WTC11 (cell line): ENCODE results near the gene NTRK1. TPM values are rescaled to one million over a fixed set of nuclear protein-coding genes. Genes with fewer than 3 reads are reported as not detected.

Experiments used
- ATAC-seq: fragments of 200-7000 bp; cut with Tn5 transposase; 2 replicates; pipeline ENCODE4 v1.10.0; 2021; ENCODE audit warnings: mild to moderate bottlenecking, moderate library complexity
- CTCF ChIA-PET: fragments of 300-600 bp; sonication (Branson Sonifier 250); formaldehyde crosslinking; loops from one replicate; lab custom pipeline; 2021; ENCODE audit warnings: antibody characterized with exemption; lab: Charles Lee
- POLR2A ChIA-PET: fragments of 350-600 bp; sonication (Branson Sonifier 250); formaldehyde crosslinking; loops from one replicate; lab custom pipeline; 2021; ENCODE audit warnings: antibody characterized with exemption; lab: Charles Lee
- DNase-seq: peaks from one replicate; pipeline ENCODE4 v3.0.0; 2021; ENCODE audit warnings: low spot score
- H3K27ac Mint-ChIP-seq: 2 replicates; pipeline ENCODE4 v1.8.0; 2021; ENCODE audit warnings: mixed read lengths
- H3K27me3 Mint-ChIP-seq: 2 replicates; pipeline ENCODE4 v1.8.0; 2021; ENCODE audit warnings: low read depth, mild to moderate bottlenecking, moderate library complexity, mixed read lengths
- H3K36me3 Mint-ChIP-seq: 2 replicates; pipeline ENCODE4 v1.8.0; 2021; ENCODE audit warnings: mixed read lengths
- H3K4me1 Mint-ChIP-seq: 2 replicates; pipeline ENCODE4 v1.8.0; 2022; ENCODE audit warnings: mixed read lengths
- H3K4me3 Mint-ChIP-seq: 2 replicates; pipeline ENCODE4 v1.8.0; 2021; ENCODE audit warnings: mild to moderate bottlenecking, moderate library complexity, mixed read lengths
- H3K9me3 Mint-ChIP-seq: 2 replicates; pipeline ENCODE4 v1.8.0; 2021; ENCODE audit warnings: mixed read lengths
- ATF1 ChIP-seq: sonication (generic); formaldehyde crosslinking; IDR thresholded peaks from 2 replicates; pipeline ENCODE4 v1.8.1; 2023; ENCODE audit warnings: mild to moderate bottlenecking, moderate library complexity, missing genetic modification reagents
- ATF2 ChIP-seq: sonication (generic); formaldehyde crosslinking; IDR thresholded peaks from 2 replicates; pipeline ENCODE4 v1.8.1; 2022; ENCODE audit warnings: low read depth, missing genetic modification reagents, borderline replicate concordance
- E2F4 ChIP-seq: sonication (generic); formaldehyde crosslinking; IDR thresholded peaks from 2 replicates; pipeline ENCODE4 v1.8.1; 2022; ENCODE audit warnings: low read depth, mild to moderate bottlenecking, moderate library complexity, missing genetic modification reagents, borderline replicate concordance
- E2F5 ChIP-seq: sonication (generic); formaldehyde crosslinking; IDR thresholded peaks from 2 replicates; pipeline ENCODE4 v1.8.1; 2022; ENCODE audit warnings: mild to moderate bottlenecking, moderate library complexity, missing genetic modification reagents
- FOXP4 ChIP-seq: sonication (generic); formaldehyde crosslinking; IDR thresholded peaks from 2 replicates; pipeline ENCODE4 v1.8.0; 2022; ENCODE audit warnings: mild to moderate bottlenecking, missing genetic modification reagents
- IRF2 ChIP-seq: sonication (generic); formaldehyde crosslinking; IDR thresholded peaks from 2 replicates; pipeline ENCODE4 v1.8.0; 2022; ENCODE audit warnings: low read depth, missing genetic modification reagents, borderline replicate concordance
- JAZF1 ChIP-seq: fragments of 250-450 bp; sonication (Bioruptor Pico); IDR thresholded peaks from 2 replicates; pipeline ENCODE4 v1.9.0; 2021; ENCODE audit warnings: moderate library complexity, mild to moderate bottlenecking, inconsistent platforms
- SOX15 ChIP-seq: fragments of 250-450 bp; sonication (Bioruptor Pico); IDR thresholded peaks from 2 replicates; pipeline ENCODE4 v1.9.0; 2021; ENCODE audit warnings: mild to moderate bottlenecking
- ZNF121 ChIP-seq: sonication (generic); formaldehyde crosslinking; IDR thresholded peaks from 2 replicates; pipeline ENCODE4 v1.8.0; 2023; ENCODE audit warnings: missing genetic modification reagents
- ZNF396 ChIP-seq: fragments of 250-450 bp; sonication (Bioruptor Pico); IDR thresholded peaks from 2 replicates; pipeline ENCODE4 v1.8.0; 2021; ENCODE audit warnings: mild to moderate bottlenecking, moderate library complexity, borderline replicate concordance
- ZNF425 ChIP-seq: fragments of 250-450 bp; sonication (Bioruptor Pico); conservative IDR thresholded peaks from 2 replicates; pipeline ENCODE4 v1.9.0; 2021; ENCODE audit warnings: mild to moderate bottlenecking
- total RNA-seq: library from RNA; stranded (reverse); gene quantifications from 3 replicates; pipeline ENCODE4 v1.2.3, GENCODE V29; 2021
- TF ChIP-seq, protein P1 (sequence below): sonication (generic); formaldehyde crosslinking; IDR thresholded peaks from 2 replicates; pipeline ENCODE4 v1.8.1; 2023; ENCODE audit warnings: mild to moderate bottlenecking, missing genetic modification reagents, moderate library complexity
- TF ChIP-seq, protein P2 (sequence below): sonication (generic); formaldehyde crosslinking; IDR thresholded peaks from 2 replicates; pipeline ENCODE4 v1.8.1; 2022; ENCODE audit warnings: missing genetic modification reagents, borderline replicate concordance
- TF ChIP-seq, protein P3 (sequence below): sonication (generic); formaldehyde crosslinking; IDR thresholded peaks from 2 replicates; pipeline ENCODE4 v1.8.0; 2022; ENCODE audit warnings: mild to moderate bottlenecking, missing genetic modification reagents

NTRK1 gene
- total RNA-seq, 1 experiment from 2014 or later = 0.42 TPM

- TF ChIP-seq, protein P1, sequence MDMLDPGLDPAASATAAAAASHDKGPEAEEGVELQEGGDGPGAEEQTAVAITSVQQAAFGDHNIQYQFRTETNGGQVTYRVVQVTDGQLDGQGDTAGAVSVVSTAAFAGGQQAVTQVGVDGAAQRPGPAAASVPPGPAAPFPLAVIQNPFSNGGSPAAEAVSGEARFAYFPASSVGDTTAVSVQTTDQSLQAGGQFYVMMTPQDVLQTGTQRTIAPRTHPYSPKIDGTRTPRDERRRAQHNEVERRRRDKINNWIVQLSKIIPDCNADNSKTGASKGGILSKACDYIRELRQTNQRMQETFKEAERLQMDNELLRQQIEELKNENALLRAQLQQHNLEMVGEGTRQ (CRISPR knock-in tag) = no peak
- TF ChIP-seq, all 79 proteins: peak for 0
- ChIA-PET POLR2A (no interaction called here), CTCF (interaction anchor here (1.0 to 5.6 kb wide), 4 partner anchors 10 to 103 kb away, joined by 3 to 24 read pairs (median 6); partner anchors contain the start of genes INSRR and NTRK1)
- ATAC-seq (no peak), DNase-seq (no peak)
- no peaks in the 10 kb centered on the region for H3K4me1 Mint-ChIP-seq
- no peaks in the 10 kb centered on the region for H3K36me3 Mint-ChIP-seq
- no peak overlapping the region for H3K27ac Mint-ChIP-seq
- H3K9me3 Mint-ChIP-seq = no peaks in the 10 kb centered on the region
- peaks cover 49% of the 10 kb centered on the region for H3K27me3 Mint-ChIP-seq
- no peak overlapping the region for H3K4me3 Mint-ChIP-seq
These were observed 32.1 kb upstream of the NTRK1 start for GRCh38 chr1:156828400-156829124.

DNA sequence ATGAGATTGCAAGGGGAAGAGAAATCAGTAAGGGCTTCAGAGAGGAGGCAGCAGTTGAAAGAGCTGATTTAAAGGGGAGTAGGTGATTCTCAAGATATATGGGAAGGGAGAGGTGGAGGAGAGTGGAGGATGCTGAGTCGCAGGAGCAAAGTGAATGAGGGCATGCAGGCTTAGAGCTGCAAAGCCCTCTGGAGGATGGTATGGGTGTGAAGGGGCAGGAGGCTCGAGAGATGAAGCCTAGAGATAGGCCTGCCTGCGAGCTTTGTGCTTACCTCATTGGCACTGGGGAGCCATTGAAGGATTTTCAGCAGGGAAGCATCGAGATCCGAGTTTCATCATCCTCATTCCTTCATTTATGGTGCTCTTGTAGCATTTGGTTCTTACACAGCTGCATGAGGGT is 28.2 kb upstream of the NTRK1 start:
- Mint-ChIP-seq H3K36me3 (no peaks in the 10 kb centered on the region), H3K9me3 (no peaks in the 10 kb centered on the region), H3K27ac (no peak overlapping the region), H3K4me1 (no peaks in the 10 kb centered on the region), H3K27me3 (peaks cover 64% of the 10 kb centered on the region), H3K4me3 (no peak overlapping the region)
- ATAC-seq (peak; percentile 60), DNase-seq (no peak)
- TF ChIP-seq E2F4 (CRISPR knock-in tag) = no peak
- TF ChIP-seq IRF2 (CRISPR knock-in tag) = no peak
- no peak for TF ChIP-seq E2F5 (CRISPR knock-in tag)
- no peak for TF ChIP-seq FOXP4
- TF ChIP-seq ZNF121 (CRISPR knock-in tag) = no peak
- TF ChIP-seq, protein P1 (CRISPR knock-in tag) = no peak
- CTCF ChIA-PET = interaction anchor here (0.8 to 1.6 kb wide), 9 partner anchors 10 to 143 kb away, joined by 3 to 9 read pairs (median 3); partner anchors contain the start of gene INSRR
- POLR2A ChIA-PET = interaction anchor here (0.5 kb wide), 1 partner anchor 138 kb away, joined by 3 read pairs; no protein-coding TSS in a partner anchor

- peaks cover 64% of the 10 kb centered on the region for H3K27me3 Mint-ChIP-seq
- TF ChIP-seq, protein P2, sequence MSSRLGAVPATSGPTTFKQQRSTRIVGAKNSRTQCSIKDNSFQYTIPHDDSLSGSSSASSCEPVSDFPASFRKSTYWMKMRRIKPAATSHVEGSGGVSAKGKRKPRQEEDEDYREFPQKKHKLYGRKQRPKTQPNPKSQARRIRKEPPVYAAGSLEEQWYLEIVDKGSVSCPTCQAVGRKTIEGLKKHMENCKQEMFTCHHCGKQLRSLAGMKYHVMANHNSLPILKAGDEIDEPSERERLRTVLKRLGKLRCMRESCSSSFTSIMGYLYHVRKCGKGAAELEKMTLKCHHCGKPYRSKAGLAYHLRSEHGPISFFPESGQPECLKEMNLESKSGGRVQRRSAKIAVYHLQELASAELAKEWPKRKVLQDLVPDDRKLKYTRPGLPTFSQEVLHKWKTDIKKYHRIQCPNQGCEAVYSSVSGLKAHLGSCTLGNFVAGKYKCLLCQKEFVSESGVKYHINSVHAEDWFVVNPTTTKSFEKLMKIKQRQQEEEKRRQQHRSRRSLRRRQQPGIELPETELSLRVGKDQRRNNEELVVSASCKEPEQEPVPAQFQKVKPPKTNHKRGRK (CRISPR knock-in tag) = no peak
- no peak for TF ChIP-seq JAZF1 (CRISPR knock-in tag)
- TF ChIP-seq ATF1 = no peak
- no peak for TF ChIP-seq SOX15 (CRISPR knock-in tag)
- TF ChIP-seq ZNF425 (CRISPR knock-in tag) = no peak
- TF ChIP-seq, protein P3, sequence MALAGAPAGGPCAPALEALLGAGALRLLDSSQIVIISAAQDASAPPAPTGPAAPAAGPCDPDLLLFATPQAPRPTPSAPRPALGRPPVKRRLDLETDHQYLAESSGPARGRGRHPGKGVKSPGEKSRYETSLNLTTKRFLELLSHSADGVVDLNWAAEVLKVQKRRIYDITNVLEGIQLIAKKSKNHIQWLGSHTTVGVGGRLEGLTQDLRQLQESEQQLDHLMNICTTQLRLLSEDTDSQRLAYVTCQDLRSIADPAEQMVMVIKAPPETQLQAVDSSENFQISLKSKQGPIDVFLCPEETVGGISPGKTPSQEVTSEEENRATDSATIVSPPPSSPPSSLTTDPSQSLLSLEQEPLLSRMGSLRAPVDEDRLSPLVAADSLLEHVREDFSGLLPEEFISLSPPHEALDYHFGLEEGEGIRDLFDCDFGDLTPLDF (CRISPR knock-in tag) = no peak
- TF ChIP-seq ZNF121 (CRISPR knock-in tag) = no peak
- TF ChIP-seq ATF2 (CRISPR knock-in tag) = no peak
- TF ChIP-seq ZNF396 (CRISPR knock-in tag) = no peak
These were observed 27.1 kb upstream of the NTRK1 start for GRCh38 chr1:156833603-156834002.

More at GRCh38 chr1:156833603-156834002, 27.1 kb upstream of the NTRK1 start:
- CTCF ChIA-PET = interaction anchor here (0.8 to 1.7 kb wide), 3 partner anchors 26 to 94 kb away, joined by 3 to 8 read pairs (median 5); partner anchors contain the start of gene NTRK1
- H3K36me3 Mint-ChIP-seq = no peaks in the 10 kb centered on the region
- ATAC-seq = no peak
- no peaks in the 10 kb centered on the region for H3K4me1 Mint-ChIP-seq
- no peak overlapping the region for H3K4me3 Mint-ChIP-seq
- no peak for DNase-seq
- POLR2A ChIA-PET = no interaction called here
- H3K9me3 Mint-ChIP-seq = no peaks in the 10 kb centered on the region
- H3K27ac Mint-ChIP-seq = no peak overlapping the region
